HG02885 (cell line): ENCODE results near the gene CTSZ.
A peak's percentile ranks its signal among the peaks of the same experiment; 100 is the strongest.
"Not testable (repeated sequence)": the region's sequence is repeated elsewhere in the genome, so short reads cannot be mapped to it uniquely, and the experiment has no call there.

Experiments
- ATAC-seq: cut with Tn5 transposase; IDR thresholded peaks from one replicate; pipeline ENCODE4 v1.9.1; 2021; ENCODE audit warnings: mild to moderate bottlenecking; ENCODE audit not compliant: unreplicated experiment, poor library complexity

The CTSZ gene

GRCh38 chr20:58984691-58985090 lies 22.4 kb downstream of the CTSZ start:
- ATAC-seq: no peak

- ATAC-seq: not testable (repeated sequence)
Observed at GRCh38 chr20:58983115-58983468, 24.0 kb downstream of the CTSZ start.

GRCh38 chr20:58982406-58983114 lies 24.5 kb downstream of the CTSZ start:
- no peak for ATAC-seq

- ATAC-seq: no peak
Observed at GRCh38 chr20:58981628-58982364, 25.3 kb downstream of the CTSZ start.

GRCh38 chr20:58980711-58981627 lies 26.1 kb downstream of the CTSZ start, which contains the start of gene NELFCD:
NELFCD (plus strand) TSS chr20:58981256; CDS start chr20:58981310, 54 bp downstream.
- peak; percentile 82 for ATAC-seq

- ATAC-seq: no peak
Observed at GRCh38 chr20:58978351-58979190, 28.5 kb downstream of the CTSZ start.

GRCh38 chr20:58976061-58976730 lies 30.9 kb downstream of the CTSZ start:
- ATAC-seq: no peak

GRCh38 chr20:58975353-58975752 lies 31.7 kb downstream of the CTSZ start:
- ATAC-seq: no peak

GRCh38 chr20:58973866-58974265 lies 33.2 kb downstream of the CTSZ start:
- no peak for ATAC-seq

- no peak for ATAC-seq
Observed at GRCh38 chr20:58973179-58973578, 33.9 kb downstream of the CTSZ start.

- no peak for ATAC-seq
Observed at GRCh38 chr20:58971429-58971828, 35.6 kb downstream of the CTSZ start.

GRCh38 chr20:58970146-58970545 lies 36.9 kb downstream of the CTSZ start:
- ATAC-seq: no peak

- ATAC-seq: no peak
Observed at GRCh38 chr20:58969439-58969838, 37.6 kb downstream of the CTSZ start.

GRCh38 chr20:58967652-58968429 lies 39.2 kb downstream of the CTSZ start:
- no peak for ATAC-seq

GRCh38 chr20:58965270-58966064 lies 41.6 kb downstream of the CTSZ start:
- ATAC-seq: no peak

- ATAC-seq: not testable (repeated sequence)
Observed at GRCh38 chr20:58963922-58964321, 43.1 kb downstream of the CTSZ start.

- no peak for ATAC-seq
Observed at GRCh38 chr20:58963060-58963584, 43.9 kb downstream of the CTSZ start.

- no peak for ATAC-seq
Observed at GRCh38 chr20:58959652-58960051, 47.4 kb downstream of the CTSZ start.
